NCI-H2171 (cell line): ENCODE data around the gene PLPPR4.
"Not testable (repeated sequence)": the region's sequence is repeated elsewhere in the genome, so short reads cannot be mapped to it uniquely, and the experiment has no call there.

Experiments
- DNase-seq: peaks from one replicate; lab custom pipeline; 2025; lab: John Stamatoyannopoulos, UW

The PLPPR4 gene

GRCh38 chr1:99264201-99265021, at the start of gene PLPPR4:
Gene PLPPR4, plus strand, starts transcription at chr1:99264492. Its CDS starts 102 bp downstream, at chr1:99264594.
- peak; percentile 40 for DNase-seq

- DNase-seq, result peak; percentile 4
Measured at GRCh38 chr1:99216956-99217355, 47.3 kb upstream of the PLPPR4 start.

- no peak for DNase-seq
Measured at GRCh38 chr1:99217599-99217998, 46.7 kb upstream of the PLPPR4 start.

GRCh38 chr1:99218572-99218971, 45.7 kb upstream of the PLPPR4 start:
- no peak for DNase-seq

GRCh38 chr1:99218999-99219398, 45.3 kb upstream of the PLPPR4 start:
- no peak for DNase-seq

GRCh38 chr1:99227056-99227897, 37.0 kb upstream of the PLPPR4 start:
- no peak for DNase-seq

GRCh38 chr1:99228153-99228552, 36.1 kb upstream of the PLPPR4 start:
- DNase-seq, result no peak

GRCh38 chr1:99229122-99229521, 35.2 kb upstream of the PLPPR4 start:
- no peak for DNase-seq

GRCh38 chr1:99230695-99231094, 33.6 kb upstream of the PLPPR4 start:
- no peak for DNase-seq

GRCh38 chr1:99232172-99232571, 32.1 kb upstream of the PLPPR4 start:
- DNase-seq, result no peak

GRCh38 chr1:99233446-99233845, 30.8 kb upstream of the PLPPR4 start:
- no peak for DNase-seq

- DNase-seq, result no peak
Measured at GRCh38 chr1:99236756-99237155, 27.5 kb upstream of the PLPPR4 start.

GRCh38 chr1:99239690-99240089, 24.6 kb upstream of the PLPPR4 start:
- no peak for DNase-seq

- no peak for DNase-seq
Measured at GRCh38 chr1:99240621-99241020, 23.7 kb upstream of the PLPPR4 start.

- DNase-seq, result no peak
Measured at GRCh38 chr1:99246152-99246551, 18.1 kb upstream of the PLPPR4 start.

- no peak for DNase-seq
Measured at GRCh38 chr1:99247199-99247598, 17.1 kb upstream of the PLPPR4 start.

GRCh38 chr1:99250728-99251127, 13.6 kb upstream of the PLPPR4 start:
- DNase-seq, result no peak

GRCh38 chr1:99251308-99251707, 13.0 kb upstream of the PLPPR4 start:
- DNase-seq, result no peak

GRCh38 chr1:99252630-99253029, 11.7 kb upstream of the PLPPR4 start:
- DNase-seq, result no peak

GRCh38 chr1:99260402-99260801, 3.9 kb upstream of the PLPPR4 start:
- DNase-seq, result not testable (repeated sequence)

- no peak for DNase-seq
Measured at GRCh38 chr1:99265124-99265523, 832 bp downstream of the PLPPR4 start.

GRCh38 chr1:99266726-99267125, 2.4 kb downstream of the PLPPR4 start:
- DNase-seq, result no peak

GRCh38 chr1:99268021-99268420, 3.7 kb downstream of the PLPPR4 start:
- DNase-seq, result no peak
